ENCODE results near the gene RDH11.

RDH11 gene

DNA sequence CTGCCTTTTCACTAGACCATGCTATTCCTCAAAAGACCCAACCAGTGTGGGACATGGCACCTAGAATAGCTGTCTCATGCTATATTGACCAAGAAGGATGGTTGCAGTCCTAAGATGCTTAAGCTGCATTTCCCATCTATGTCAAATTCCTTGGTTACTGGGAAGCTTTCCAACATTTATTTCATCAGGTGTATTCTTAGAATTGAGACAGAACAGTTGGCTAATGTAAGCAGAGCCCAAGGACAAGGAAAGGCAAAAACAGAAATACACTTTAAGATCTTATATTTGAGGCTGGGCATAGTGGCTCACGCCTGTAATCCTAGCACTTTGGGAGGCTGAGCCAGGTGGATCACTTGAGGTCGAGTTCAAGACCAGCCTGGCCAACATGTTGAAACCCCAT is 51.1 kb downstream of the RDH11 start:
- no peak for DNase-seq

DNA sequence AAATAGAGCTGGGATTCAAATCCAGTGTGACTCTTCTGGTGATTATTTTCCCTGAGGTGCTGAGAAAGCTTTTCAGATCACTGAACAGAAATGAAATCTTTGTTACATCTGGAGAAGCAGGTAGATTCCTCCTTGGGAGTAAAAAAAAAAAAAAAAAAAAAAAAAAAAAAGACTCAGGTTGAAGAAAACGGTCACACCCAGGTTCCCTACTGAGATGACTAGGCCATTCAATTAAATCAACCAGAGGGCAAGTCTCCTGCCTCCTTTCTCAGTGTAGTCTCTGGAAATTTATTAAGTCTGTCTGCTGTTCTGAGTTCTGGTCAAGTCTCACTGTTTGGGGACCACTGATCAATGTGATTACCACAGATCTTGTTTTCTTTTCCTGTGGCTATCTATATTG is 51.9 kb downstream of the RDH11 start:
- DNase-seq = no peak

DNA sequence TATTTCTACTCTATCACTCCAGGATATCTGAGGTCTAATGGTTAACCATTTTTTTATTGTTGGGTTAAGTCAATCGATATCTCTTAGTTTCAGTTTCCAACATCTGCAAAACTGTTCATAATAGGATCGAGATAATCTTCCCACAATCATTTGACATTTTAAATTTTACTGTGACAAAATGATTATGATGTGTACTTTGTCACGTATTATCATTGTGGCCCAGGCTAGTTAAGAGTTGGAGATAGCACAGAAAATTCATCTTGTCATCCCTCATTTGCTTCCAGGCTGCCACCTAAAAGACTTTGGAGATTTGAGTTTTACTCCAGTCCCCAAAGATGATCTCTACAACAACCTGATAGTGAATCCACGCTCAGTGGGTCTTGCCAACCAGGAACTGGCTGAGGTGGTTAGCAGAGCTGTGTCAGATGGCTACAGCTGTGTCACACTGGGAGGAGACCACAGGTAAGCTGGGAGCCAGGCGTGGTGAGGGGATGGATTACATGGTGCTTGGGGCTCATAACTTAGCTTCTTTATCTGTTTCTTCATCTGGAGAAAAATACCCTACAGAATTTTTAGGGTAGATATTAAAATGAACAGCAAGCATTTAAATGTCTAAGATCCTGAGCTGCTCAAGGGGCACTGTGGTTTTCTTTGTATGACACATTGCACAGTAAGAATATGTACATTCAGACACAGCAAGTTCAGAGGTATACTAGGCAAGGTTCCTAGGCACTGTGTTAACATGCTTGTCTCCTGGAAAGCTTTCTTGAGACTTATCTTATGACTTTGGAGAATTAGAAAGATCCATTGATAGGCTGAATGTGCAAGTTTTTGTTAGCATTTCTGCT is 53.4 kb downstream of the RDH11 start:
- DNase-seq = no peak

DNA sequence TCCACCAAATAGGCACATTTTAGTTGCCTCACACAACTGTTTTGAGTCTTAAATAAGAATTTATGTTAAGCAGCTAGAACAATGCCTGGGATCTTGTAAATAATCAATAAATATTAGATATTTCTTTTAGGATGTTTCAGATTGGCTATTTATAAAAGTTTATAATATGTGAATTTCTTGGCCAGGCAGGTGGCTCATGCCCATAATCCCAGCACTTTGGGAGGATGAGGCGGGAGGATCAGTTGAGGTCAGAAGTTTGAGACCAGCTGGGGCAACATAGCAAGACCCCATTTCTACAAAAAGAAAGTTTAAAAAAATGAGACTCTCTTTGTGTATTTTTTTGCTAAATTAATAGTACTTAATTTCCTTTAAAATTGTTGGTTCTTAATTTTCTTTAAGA is 54.1 kb downstream of the RDH11 start:
- DNase-seq = no peak

GRCh38 chr14:67638642-67639041 is 56.9 kb downstream of the RDH11 start:
- DNase-seq = no peak

DNA sequence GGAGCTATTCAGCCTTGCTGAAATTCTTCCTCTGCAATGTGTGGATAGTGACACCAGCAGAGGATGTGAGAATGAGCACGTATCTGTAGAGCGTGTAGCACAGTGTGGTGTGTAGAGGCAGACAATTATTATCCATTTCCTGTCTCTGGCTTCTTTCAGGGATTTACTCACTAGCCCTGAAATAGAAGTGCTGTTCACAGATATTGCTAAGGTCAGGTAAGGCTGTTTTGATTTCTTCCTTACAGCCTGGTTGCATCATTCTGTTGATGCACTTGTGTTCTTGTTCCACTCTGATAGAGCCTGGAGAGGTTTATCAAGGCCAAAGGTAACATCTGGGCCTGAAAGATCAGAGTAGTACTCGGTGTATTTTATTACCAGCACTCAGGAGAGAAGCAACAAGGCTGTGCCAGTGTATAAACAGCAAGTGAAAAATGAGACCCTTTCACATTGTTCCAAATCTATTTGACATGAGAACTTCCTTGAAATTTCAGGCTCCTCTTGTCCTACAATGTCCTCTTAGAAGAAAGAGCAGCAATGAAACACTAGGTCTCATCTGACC is 59.1 kb downstream of the RDH11 start:
- DNase-seq = no peak

- no peak for DNase-seq
Observed at GRCh38 chr14:67633451-67634147, 62.0 kb downstream of the RDH11 start.

GRCh38 chr14:67630938-67631337 is 64.6 kb downstream of the RDH11 start:
- DNase-seq = no peak

DNA sequence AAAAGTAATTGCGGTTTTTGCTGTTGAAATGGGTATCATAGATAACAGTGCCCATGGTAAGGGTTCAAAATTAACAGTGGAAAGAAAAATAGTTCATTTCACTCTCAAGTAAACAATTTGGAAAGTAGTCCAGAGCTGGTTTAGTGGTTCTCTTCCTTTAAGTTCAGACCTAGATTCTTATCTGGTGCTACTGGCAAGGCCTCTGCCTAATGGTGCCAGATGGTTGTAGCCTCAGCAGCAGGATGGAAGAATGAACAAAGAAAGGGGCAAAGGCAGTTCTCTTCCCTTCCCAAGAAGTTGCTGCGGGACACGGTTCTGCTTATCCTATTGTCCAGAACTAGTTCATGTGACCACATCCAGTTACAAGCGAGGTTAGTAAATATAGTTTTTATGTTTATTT is 65.4 kb downstream of the RDH11 start:
- DNase-seq = no peak

DNA sequence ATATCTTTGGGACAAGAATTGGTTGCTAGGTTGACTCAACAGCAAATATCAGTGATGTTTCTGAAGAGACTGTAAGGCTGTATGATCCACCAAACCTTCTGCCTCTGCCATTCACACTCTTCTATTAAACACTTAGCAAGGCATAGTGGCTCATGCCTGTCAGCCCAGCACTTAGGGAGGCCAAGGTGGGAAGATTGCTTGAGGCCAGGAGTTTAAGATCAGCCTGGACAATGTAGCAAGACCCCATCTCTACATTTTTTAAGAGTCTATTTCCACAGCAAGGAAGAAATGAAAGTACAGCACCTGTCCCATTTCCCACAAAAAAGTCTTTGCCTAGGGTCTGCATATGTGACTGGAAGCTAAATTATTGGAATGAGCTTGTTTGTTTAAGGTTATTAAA is 68.0 kb downstream of the RDH11 start:
- DNase-seq = no peak

Measured in SHP77 (cell line).